ENCODE results near the gene COL23A1.

COL23A1 gene

GRCh38 chr5:178193251-178193809 lies 396.9 kb downstream of the COL23A1 start:
- H3K9me3 ChIP-seq: no peaks in the 10 kb centered on the region
- H3K27me3 ChIP-seq: no peaks in the 10 kb centered on the region
- no peak overlapping the region for H3K27ac ChIP-seq
- H3K4me1 ChIP-seq (ENCODE audit: control insufficient read depth in 1 of 2, insufficient read depth in 1 of 2, low read depth in 1 of 2, low read length in 1 of 2): peaks cover 15% of the 10 kb centered on the region in 2 experiments
- no peak overlapping the region for H3K4me3 ChIP-seq (ENCODE audit: low read depth in 1 of 2, low read length in 1 of 2)
- H3K36me3 ChIP-seq: no peaks in the 10 kb centered on the region
- TF ChIP-seq, protein P1, sequence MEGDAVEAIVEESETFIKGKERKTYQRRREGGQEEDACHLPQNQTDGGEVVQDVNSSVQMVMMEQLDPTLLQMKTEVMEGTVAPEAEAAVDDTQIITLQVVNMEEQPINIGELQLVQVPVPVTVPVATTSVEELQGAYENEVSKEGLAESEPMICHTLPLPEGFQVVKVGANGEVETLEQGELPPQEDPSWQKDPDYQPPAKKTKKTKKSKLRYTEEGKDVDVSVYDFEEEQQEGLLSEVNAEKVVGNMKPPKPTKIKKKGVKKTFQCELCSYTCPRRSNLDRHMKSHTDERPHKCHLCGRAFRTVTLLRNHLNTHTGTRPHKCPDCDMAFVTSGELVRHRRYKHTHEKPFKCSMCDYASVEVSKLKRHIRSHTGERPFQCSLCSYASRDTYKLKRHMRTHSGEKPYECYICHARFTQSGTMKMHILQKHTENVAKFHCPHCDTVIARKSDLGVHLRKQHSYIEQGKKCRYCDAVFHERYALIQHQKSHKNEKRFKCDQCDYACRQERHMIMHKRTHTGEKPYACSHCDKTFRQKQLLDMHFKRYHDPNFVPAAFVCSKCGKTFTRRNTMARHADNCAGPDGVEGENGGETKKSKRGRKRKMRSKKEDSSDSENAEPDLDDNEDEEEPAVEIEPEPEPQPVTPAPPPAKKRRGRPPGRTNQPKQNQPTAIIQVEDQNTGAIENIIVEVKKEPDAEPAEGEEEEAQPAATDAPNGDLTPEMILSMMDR (IDR thresholded peaks at IDR 0.05): no peak

GRCh38 chr5:178192787-178193186 lies 397.4 kb downstream of the COL23A1 start:
- Histone ChIP-seq H3K4me3 (ENCODE audit: low read depth in 1 of 2, low read length in 1 of 2) (no peak overlapping the region), H3K9me3 (no peaks in the 10 kb centered on the region), H3K36me3 (no peaks in the 10 kb centered on the region), H3K27me3 (no peaks in the 10 kb centered on the region), H3K27ac (no peak overlapping the region), H3K4me1 (ENCODE audit: control insufficient read depth in 1 of 2, insufficient read depth in 1 of 2, low read depth in 1 of 2, low read length in 1 of 2) (peaks cover 15% of the 10 kb centered on the region in 2 experiments)
- TF ChIP-seq, protein P1 (IDR thresholded peaks at IDR 0.05): no peak

DNA sequence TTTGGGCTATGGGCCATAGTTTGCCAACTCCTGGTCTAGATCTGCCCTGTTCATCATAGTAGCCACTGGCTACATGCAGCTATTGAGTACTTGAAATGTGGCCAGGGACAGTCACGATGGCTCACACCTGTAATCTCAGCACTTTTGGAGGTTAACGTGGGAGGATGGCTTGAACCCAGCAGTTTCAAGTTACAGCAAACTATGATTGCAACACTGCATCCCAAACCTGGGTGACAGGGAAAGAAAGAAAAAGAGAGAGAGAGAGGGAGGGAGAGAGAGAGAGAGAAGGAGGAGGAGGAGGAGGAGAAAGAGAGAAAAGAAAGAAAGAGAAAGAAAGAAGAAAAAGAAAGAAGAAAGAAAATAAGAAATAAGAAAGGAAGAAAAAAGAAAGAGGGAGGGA lies 397.9 kb downstream of the COL23A1 start:
- H3K36me3 ChIP-seq: no peaks in the 10 kb centered on the region
- TF ChIP-seq, protein P1 (IDR thresholded peaks at IDR 0.05): no peak
- no peaks in the 10 kb centered on the region for H3K9me3 ChIP-seq
- H3K4me3 ChIP-seq (ENCODE audit: low read depth in 1 of 2, low read length in 1 of 2): no peak overlapping the region
- no peak overlapping the region for H3K27ac ChIP-seq
- H3K4me1 ChIP-seq (ENCODE audit: control insufficient read depth in 1 of 2, insufficient read depth in 1 of 2, low read depth in 1 of 2, low read length in 1 of 2): peaks cover 15% of the 10 kb centered on the region in 2 experiments
- H3K27me3 ChIP-seq: no peaks in the 10 kb centered on the region

DNA sequence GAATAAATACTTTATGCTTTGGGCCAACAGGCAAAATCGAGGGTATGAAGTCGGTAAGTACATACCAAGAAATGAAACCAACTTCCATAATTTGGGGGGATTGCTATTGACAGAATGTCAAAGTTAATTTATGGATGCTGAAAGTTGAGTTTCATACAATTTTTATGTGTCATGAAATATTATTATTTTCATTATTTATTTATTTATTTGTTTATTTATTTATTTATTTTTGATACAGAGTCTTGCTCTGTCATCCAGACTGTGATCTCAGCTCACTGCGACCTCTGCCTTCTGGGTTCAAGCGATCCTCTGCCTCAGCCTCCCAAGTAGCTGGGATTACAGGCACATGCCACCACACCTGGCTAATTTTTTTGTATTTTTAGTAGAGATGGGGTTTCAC lies 398.5 kb downstream of the COL23A1 start:
- TF ChIP-seq, protein P1 (IDR thresholded peaks at IDR 0.05): no peak
- Histone ChIP-seq H3K27ac (no peak overlapping the region), H3K4me1 (ENCODE audit: control insufficient read depth in 1 of 2, insufficient read depth in 1 of 2, low read depth in 1 of 2, low read length in 1 of 2) (peaks cover 15% of the 10 kb centered on the region in 2 experiments), H3K36me3 (no peaks in the 10 kb centered on the region), H3K9me3 (no peaks in the 10 kb centered on the region), H3K4me3 (ENCODE audit: low read depth in 1 of 2, low read length in 1 of 2) (no peak overlapping the region), H3K27me3 (no peaks in the 10 kb centered on the region)

DNA sequence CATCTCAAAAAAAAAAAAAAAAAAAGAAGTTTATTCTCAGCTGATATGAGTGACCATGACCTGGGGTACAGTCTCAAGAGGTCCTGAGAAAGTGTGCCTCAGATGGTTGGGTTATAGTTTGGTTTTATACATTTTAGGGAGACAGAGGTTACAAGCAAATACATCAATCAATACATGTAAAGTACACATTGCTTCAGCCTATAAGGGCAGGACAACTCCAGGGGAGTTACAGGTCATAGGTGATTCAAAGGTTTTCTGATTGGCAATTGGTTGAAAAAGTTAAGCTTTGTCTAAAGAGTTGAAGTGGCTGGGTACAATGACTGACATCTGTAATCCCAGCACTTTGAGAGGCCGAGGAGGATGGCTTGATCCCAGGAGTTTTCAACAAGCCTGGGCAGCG lies 400.8 kb downstream of the COL23A1 start:
- Histone ChIP-seq H3K4me3 (ENCODE audit: low read depth in 1 of 2, low read length in 1 of 2) (no peak overlapping the region), H3K27ac (no peak overlapping the region), H3K27me3 (no peaks in the 10 kb centered on the region), H3K36me3 (no peaks in the 10 kb centered on the region), H3K9me3 (no peaks in the 10 kb centered on the region), H3K4me1 (ENCODE audit: control insufficient read depth in 1 of 2, insufficient read depth in 1 of 2, low read depth in 1 of 2, low read length in 1 of 2) (peaks cover 12 to 14% of the 10 kb centered on the region in 2 experiments)
- TF ChIP-seq, protein P1 (IDR thresholded peaks at IDR 0.05): no peak

Data from neutrophil (primary cell).